ENCODE measurements around the gene SART1.
"Not testable (repeated sequence)": the region's sequence is repeated elsewhere in the genome, so short reads cannot be mapped to it uniquely, and the experiment has no call there.

DNA sequence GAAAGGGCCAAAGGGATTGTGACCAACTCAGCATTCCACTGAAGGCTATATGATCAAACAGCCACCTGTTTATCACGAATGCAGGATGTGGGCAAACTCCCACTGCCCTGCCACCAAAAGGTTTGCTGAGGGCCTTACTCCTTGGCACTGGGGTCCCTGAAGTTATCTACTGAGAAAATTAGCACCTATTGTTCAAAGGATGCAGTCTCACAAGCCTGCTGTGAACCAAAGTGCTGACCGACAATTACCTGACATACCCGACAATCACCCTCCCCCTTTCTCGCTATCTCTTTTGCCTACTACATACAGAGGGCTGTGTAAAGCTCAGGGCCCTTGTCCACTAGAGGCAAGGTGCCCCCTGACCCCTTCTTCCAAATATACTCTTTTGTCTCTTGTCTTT is 48.5 kb downstream of the SART1 start:
- TF ChIP-seq, protein P1, sequence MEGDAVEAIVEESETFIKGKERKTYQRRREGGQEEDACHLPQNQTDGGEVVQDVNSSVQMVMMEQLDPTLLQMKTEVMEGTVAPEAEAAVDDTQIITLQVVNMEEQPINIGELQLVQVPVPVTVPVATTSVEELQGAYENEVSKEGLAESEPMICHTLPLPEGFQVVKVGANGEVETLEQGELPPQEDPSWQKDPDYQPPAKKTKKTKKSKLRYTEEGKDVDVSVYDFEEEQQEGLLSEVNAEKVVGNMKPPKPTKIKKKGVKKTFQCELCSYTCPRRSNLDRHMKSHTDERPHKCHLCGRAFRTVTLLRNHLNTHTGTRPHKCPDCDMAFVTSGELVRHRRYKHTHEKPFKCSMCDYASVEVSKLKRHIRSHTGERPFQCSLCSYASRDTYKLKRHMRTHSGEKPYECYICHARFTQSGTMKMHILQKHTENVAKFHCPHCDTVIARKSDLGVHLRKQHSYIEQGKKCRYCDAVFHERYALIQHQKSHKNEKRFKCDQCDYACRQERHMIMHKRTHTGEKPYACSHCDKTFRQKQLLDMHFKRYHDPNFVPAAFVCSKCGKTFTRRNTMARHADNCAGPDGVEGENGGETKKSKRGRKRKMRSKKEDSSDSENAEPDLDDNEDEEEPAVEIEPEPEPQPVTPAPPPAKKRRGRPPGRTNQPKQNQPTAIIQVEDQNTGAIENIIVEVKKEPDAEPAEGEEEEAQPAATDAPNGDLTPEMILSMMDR (IDR thresholded peaks at IDR 0.05; ENCODE audit: low read length), result not testable (repeated sequence)
- not testable (repeated sequence) for TF ChIP-seq EZH2 (IDR thresholded peaks at IDR 0.05; ENCODE audit: borderline replicate concordance, low read length)

Measured in OCI-LY1 (cell line).